Neural progenitor cell (in vitro differentiated cells): ENCODE results near the gene SIVA1.

Experiments used
- EZH2 ChIP-seq: fragments of 200-600 bp; sonication (generic); IDR thresholded peaks from 2 replicates; pipeline ENCODE4 v1.6.1; 2017; ENCODE audit warnings: antibody characterized with exemption, mild to moderate bottlenecking, moderate library complexity
- EZH2phosphoT487 ChIP-seq: fragments of 200-600 bp; sonication (generic); IDR thresholded peaks from 2 replicates; pipeline ENCODE4 v1.6.1; 2017; ENCODE audit warnings: antibody characterized with exemption
- TF ChIP-seq, protein P1 (sequence below): fragments of 200-600 bp; sonication (generic); IDR thresholded peaks from 2 replicates; pipeline ENCODE4 v1.5.1; 2017; ENCODE audit warnings: antibody characterized with exemption, mild to moderate bottlenecking

DNA sequence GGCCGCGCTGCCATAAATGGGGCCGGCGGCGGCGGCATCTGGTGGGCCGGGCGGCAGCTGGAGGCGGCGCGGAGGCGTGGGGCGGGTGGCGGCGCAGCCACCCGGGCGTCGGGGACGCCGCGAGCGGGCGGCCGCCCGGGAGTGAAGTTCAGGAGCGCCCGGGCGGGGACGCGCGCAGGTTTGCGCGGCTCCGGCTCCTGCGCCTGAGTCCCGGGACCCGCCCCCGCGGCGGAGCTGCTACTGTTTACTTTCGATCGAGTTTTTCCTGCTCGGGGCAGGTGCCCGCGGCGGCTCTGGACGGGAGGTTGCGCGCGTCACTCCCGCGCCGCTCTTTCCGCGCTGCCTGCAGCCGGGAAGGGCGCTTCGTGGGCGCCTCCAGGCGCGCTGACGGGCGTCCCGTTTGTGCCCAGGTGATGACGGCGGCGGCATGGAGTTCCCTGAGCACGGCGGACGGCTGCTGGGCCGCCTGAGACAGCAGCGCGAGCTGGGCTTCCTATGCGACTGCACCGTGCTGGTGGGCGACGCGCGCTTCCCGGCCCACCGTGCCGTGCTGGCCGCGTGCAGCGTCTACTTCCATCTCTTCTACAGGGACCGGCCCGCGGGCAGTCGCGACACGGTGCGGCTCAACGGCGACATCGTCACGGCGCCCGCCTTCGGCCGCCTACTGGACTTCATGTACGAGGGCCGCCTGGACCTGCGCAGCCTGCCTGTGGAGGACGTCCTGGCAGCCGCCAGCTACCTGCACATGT, 48.0 kb downstream of the SIVA1 start, which contains the start of gene ZBTB42:
- TF ChIP-seq, protein P1, sequence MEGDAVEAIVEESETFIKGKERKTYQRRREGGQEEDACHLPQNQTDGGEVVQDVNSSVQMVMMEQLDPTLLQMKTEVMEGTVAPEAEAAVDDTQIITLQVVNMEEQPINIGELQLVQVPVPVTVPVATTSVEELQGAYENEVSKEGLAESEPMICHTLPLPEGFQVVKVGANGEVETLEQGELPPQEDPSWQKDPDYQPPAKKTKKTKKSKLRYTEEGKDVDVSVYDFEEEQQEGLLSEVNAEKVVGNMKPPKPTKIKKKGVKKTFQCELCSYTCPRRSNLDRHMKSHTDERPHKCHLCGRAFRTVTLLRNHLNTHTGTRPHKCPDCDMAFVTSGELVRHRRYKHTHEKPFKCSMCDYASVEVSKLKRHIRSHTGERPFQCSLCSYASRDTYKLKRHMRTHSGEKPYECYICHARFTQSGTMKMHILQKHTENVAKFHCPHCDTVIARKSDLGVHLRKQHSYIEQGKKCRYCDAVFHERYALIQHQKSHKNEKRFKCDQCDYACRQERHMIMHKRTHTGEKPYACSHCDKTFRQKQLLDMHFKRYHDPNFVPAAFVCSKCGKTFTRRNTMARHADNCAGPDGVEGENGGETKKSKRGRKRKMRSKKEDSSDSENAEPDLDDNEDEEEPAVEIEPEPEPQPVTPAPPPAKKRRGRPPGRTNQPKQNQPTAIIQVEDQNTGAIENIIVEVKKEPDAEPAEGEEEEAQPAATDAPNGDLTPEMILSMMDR: no peak
- TF ChIP-seq EZH2phosphoT487: peak; percentile 91
- peak; percentile 92 for TF ChIP-seq EZH2
